GM18526 (cell line): ENCODE measurements around the gene TAF11.

Source experiments
- POLR2A ChIP-seq: IDR thresholded peaks from 3 replicates; pipeline ENCODE4 v1.6.1; 2011; ENCODE audit not compliant: insufficient read length; ENCODE audit errors: extremely low read depth

Gene TAF11

DNA sequence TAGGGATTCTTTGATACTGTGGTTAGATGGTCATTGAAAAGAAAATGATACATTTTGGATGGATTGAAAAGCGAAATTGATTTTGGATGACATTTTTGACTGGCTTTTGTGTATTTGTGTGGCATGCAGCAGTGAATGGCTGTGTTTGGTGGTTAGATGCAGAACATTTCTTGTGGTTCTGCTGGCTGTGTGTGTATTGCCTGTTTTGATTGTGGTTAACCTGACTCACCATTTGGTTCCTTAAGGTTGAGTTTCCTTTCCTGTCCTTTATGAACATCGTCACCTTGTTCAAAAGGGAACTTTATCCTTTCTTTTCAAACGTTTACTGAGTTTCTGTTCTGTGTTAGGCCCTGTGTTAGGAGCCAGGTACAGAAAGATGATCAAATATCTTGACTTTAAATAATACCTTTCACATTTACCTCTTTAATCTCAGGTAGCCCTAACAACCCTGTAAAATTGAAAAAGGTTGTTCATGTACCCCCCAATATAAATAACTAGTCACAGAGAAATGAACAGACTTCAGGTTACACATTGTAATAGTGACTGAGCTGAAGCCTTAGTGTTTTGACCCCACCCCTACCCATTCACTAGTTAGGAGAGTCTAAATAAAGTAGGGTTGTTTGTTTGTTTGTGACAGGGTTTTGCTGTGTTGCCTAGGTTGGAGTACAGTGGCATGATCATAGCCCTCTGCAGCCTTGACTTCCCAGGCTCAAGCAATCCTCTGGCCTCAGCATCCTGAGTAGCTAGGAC, 25.0 kb upstream of the TAF11 start:
- no peak for TF ChIP-seq POLR2A

DNA sequence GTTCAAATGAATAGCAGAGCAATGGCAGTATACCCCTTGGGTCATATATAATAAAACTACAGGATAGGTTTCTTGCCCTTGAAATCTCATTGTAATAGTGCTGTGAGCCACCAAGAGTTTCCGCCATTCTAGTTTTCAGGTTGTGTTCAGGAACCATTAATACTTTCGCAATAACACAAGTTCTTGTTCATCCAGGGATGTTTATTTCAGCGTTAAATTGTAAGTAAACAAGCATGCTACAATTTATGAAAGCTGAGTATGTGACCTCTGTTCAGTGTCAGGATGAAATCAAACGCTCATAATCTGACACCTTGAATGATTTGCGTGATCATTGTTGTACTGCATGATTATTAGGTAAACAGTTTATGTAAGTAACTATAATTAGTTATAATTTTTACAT, 24.0 kb upstream of the TAF11 start:
- TF ChIP-seq POLR2A, result no peak

DNA sequence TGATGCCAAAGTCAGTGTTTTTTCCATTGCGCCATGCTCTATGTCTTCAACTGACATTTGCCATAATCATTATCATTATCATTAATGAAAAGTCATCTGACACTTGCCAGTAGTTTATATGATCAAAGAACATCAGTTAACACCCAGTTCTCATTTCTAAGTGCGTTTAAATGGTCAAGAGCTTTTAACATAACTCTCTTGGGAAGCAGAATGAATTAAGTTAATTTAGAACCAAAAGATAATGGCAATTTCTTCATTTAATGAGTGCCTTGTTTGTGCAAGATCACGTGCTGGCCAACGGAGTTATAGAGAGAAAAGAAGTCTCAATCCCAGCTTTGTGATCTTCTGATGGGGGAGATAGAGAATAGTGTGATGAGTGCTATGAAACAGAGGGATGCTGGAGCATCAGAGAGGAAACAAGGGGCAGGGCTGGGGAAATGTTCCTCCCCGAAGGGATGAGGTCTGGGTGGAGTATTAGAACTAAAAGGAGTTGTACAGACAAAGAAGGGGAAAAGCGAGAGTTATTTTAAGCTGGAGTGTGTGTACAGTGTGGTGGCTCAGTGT, 21.6 kb upstream of the TAF11 start:
- no peak for TF ChIP-seq POLR2A

DNA sequence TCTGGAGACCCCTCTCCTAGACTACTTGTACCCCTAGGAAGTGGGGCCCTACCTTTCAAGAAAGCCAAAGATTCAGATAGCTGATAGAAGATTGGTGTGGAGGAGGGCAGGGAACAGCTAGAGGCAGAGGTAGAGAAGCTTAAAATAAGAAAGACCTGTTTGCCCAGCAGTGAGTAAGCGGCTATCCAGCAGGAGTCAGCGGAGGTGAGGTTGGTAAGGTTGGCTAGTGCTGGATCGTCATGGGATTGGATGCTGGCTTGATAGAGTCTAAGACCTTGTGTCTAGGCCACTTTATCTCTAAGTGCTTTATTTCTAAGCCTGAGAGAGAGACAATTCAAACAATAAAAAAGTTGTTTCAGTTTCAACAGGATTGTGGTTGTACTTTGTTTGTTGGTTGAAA, 20.4 kb upstream of the TAF11 start:
- TF ChIP-seq POLR2A, result no peak

DNA sequence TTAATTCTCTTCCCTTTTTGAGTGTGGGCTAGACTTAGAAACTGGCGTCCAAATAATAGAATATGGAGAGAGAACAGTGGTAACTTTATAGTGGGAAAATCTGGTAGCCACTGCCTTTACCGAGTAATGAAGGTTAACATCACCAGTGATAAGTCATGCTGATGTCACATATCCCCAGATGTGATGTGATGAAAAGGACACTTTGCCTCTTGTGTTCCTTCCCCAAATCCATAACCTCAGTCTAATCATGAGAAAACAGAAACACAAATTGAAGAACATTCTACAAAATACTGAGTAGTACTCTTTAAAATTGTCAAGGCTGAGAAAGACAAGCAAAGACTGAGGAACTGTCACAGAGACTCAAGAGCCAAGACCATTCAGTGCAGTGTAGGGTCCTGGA, 19.0 kb upstream of the TAF11 start:
- no peak for TF ChIP-seq POLR2A

DNA sequence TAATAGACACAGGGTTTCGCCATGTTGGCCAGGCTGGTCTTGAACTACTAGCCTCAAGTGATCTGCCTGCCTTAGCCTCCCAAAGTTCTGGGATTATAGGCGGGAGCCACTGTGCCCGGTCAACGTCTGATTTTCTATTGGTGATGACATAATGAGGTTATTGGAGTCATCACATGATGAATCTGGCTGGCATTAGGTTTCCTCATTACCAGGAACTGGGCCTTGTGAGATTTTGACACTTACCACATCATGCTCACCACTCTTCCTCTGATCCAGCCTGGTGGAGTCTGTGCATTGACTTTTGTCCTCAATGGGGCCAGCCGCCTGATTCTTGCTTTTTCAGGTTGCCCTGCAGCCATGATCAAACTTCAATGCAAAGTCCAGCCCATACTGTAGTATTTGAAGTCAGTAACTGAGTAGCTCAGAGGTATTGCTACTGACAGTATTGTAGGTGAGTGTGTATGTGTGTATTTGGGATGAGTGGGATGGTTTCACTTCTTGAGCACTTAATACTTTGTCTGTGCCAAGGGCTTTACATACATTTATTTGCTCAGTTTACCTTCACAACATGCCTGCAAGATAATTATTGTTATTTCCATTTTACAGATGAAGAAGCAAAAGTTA, 17.3 kb upstream of the TAF11 start:
- TF ChIP-seq POLR2A, result no peak

DNA sequence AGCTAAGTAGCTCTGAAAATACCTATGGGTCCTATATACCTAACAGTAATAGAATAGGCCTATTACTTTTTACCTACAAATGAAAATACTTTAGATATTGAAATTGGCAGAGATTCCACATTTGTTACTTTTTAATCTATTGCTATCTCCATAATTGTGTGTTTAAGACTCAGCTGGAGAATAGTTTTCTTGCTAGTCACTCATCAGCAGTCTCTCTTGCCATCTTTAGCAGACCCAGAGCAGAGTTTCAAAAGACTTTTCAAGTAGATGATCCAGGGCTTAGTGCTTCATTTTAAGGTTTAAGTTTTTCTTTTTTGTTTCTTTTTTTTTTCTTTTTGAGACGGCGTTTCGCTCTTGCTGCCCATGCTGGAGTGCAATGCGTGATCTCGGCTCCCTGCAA, 14.1 kb upstream of the TAF11 start:
- no peak for TF ChIP-seq POLR2A

DNA sequence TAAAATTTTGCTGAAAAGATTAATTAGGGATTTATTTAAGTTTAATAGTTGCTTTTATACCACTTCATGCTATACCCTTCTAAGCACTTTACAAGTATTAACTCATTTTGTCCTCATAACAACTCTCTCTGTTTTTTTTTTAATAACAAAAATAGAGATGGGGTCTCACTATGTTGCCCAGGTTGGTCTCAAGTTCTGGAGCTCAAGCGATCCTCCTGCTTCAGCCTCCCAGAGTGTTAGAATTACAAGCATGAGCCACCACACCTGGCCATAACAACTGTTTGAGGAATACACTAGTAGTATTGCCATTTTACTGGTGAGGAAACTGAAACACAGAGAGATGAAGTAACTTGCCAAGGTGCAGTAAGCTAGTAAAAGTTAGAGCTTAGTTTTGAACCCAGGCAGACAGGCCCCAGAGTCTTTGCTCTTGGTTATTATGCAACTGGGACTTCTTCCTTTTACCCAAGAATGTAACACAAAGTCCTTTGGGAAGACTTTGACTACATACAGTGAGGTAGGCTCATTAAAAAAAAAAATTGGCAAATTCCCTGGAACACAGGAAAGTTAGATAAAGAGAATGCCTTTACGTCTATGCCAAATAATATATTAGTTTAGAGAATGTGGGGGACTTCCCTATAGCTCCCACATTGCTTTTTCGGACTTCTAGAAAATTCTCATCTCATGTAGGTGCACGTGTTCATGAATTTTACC, 12.6 kb upstream of the TAF11 start:
- no peak for TF ChIP-seq POLR2A

DNA sequence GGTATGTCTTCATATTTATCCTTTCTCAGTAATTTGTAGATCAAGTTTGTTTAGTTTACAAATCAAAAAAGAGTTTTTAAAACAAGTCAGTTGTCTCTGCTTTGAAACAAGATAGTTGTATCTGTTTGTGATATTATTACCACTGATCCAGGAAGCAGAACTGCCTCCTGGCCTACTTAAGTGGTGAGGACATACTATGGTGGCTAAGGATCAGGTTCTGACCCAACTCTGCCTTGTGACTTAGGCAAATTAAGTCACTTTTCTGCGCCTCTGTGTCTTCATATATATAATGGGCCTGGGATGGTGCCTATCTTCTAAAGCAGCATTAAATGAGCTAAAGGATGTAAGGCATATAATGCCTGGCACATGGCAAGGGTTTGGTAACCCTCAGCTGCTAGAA, 9.9 kb upstream of the TAF11 start:
- no peak for TF ChIP-seq POLR2A

DNA sequence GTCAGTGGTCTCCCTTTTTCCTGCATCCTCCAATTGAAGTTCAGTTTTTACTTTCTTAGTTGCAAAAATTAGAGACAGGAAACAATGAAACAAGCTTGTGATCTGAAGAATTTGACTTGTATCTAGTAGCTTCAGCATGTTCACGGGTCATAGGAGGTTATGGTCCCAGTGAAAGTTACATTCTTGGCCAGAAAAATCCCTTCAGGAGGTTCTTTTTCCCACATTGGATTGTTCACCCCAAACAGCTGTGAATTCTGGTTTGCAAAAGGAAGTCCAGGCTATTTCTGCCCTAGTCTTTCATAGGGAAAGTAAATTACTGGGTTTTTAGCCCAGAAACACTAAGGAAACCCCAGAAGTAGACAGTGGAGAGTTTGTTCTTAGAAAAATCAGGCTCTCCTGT, 9.3 kb upstream of the TAF11 start:
- TF ChIP-seq POLR2A, result no peak

DNA sequence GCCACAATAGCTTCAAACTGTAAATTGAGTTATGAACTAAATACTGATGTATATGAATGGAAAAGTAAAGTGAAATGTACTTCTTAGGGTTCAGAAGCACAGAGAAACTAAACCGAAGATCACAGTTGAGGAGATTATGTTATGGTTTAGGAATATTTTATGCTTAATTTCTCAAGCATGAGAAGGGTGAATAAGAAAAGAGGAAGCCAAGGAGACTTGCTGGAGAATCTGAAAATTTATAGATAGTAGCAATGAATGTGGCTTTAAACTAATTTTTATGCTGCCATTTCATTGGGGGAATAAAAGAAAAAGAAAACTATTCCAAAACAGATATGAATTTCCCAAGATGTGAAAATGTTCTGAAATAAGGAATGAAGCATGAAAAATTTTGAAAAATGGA, 6.9 kb upstream of the TAF11 start:
- TF ChIP-seq POLR2A, result no peak

DNA sequence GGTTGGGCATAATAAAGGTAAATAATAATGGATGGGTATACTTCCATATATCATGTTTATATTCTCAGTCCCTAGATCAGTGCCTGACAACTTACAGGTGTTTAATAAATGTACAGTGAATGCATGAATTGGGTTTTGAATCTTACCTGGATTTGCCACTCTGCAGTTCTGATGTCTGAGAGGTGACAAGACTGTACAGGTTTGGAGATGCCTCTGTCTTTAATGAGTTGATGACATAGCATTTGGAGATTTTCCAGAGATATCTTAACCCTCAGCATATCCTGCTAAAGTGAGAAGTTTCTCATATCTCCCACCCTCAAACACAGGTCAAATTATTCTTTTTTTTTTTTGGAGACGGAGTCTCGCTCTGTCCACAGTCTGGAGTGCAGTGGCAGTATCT, 3.5 kb upstream of the TAF11 start:
- TF ChIP-seq POLR2A, result no peak

DNA sequence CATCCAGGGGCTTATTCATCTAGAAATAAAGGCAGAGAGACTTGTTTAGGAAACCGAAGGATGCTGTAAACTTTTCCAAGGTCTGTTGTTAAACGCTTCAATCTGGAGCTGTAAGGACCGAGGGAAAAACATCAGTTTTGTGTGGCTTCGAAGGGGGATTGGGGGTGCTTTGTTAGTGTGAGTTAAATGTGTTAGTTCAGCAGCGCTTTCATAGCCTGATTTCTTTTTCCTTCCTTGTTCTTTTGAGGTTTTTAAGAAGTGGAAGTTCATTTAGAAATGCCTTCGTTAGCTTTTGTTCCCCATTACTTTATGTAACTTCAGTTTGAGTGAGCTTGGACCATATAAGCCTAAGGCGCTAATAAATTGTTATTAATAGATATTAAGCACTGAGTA, 2.7 kb upstream of the TAF11 start:
- TF ChIP-seq POLR2A, result no peak

DNA sequence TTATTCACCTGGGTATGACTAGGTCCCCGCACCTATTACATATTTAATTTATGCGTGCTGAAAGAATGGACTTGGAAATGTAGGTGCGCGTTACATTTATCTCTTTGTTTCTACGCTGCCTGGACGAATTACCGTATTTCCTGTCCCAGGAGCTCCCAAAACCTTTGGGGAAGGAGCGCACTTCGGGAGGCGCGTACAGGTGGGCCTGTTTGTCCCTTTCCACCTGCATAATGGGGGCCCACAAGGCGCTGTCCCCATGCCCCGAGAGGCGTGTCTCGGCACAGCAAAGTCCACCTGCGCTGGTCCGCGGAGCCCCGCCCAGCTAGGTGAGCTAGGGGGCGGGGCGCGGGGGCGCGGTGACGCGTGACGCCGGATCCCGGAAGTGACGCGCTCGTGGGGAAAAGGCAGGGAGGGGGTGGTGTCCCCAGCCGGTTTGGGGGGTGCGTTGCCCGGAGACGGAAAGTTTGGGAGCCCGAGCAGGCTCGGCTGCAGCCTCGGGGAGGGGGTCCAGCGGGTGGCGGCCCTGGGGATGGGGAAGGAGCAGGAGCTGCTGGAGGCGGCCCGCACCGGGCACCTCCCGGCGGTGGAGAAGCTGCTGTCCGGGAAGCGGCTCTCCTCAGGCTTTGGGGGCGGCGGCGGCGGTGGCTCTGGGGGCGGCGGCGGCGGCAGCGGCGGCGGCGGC, 1.2 kb upstream of the TAF11 start, which contains the start of gene ANKS1A:
Gene ANKS1A (plus strand): TSS at position 382 of the 682 bp plus-strand sequence. CDS start 148 bp downstream, at position 530.
- no peak for TF ChIP-seq POLR2A

DNA sequence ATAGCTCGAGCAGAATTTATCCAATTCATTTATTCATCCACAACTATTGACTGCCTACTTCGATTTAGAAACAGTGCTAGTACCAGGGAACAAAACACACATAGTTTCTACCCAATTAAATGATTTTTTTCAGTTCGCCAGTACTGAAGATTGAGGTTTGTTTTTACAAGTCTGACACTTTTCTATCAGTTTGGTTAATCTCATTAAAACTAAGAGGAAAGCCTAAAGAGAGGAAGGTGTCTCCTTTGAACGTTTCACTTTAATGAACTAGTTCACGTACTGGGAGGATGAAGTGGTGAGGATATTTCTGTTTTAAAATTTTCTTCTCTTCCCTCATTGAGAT, 643 bp upstream of the TAF11 start:
- TF ChIP-seq POLR2A, result no peak
